GM23338 (cell line): ENCODE measurements around the gene PCSK4. TPM values are rescaled to one million over a fixed set of nuclear protein-coding genes. Genes with fewer than 3 reads are reported as not detected.

Experiments used
- ATAC-seq: fragments of 200-7000 bp; cut with Tn5 transposase; 3 replicates; pipeline ENCODE4 v1.9.1; 2020
- DNase-seq: peaks from one replicate; pipeline ENCODE4 v3.0.0-alpha.2; 2015; ENCODE audit warnings: low spot score
- H2AFZ ChIP-seq: fragments of 200-600 bp; sonication (generic); 2 replicates; pipeline ENCODE4 v1.8.0; 2016; ENCODE audit warnings: antibody characterized with exemption, mild to moderate bottlenecking, moderate library complexity
- H3F3A ChIP-seq: fragments of 200-600 bp; sonication (generic); replicated peaks from 2 replicates; pipeline ENCODE4 v1.8.0; 2017; ENCODE audit warnings: antibody characterized with exemption, mixed run types, low read depth
- H3K27ac ChIP-seq: fragments of 200-600 bp; sonication (generic); 2 replicates; pipeline ENCODE4 v1.6.1; 2016; ENCODE audit warnings: low read depth
- H3K27me3 ChIP-seq: fragments of 200-600 bp; sonication (generic); 2 replicates; pipeline ENCODE4 v1.8.0; 2016; ENCODE audit warnings: mild to moderate bottlenecking, mixed run types, moderate library complexity; ENCODE audit not compliant: insufficient read depth
- H3K36me3 ChIP-seq: fragments of 200-600 bp; sonication (generic); 2 replicates; pipeline ENCODE4 v1.8.0; 2016; ENCODE audit warnings: mild to moderate bottlenecking; ENCODE audit not compliant: insufficient read depth
- H3K4me1 ChIP-seq: fragments of 200-600 bp; sonication (generic); 2 replicates; pipeline ENCODE4 v1.8.0; 2016; ENCODE audit warnings: mild to moderate bottlenecking, moderate library complexity; ENCODE audit not compliant: insufficient read depth
- H3K4me2 ChIP-seq: fragments of 200-600 bp; sonication (generic); 2 replicates; pipeline ENCODE4 v1.7.1; 2017; ENCODE audit warnings: mixed run types
- H3K4me3 ChIP-seq: fragments of 200-600 bp; sonication (generic); 2 replicates; pipeline ENCODE4 v1.6.1; 2016; ENCODE audit warnings: mixed run types
- H3K79me2 ChIP-seq: fragments of 200-600 bp; sonication (generic); replicated peaks from 2 replicates; pipeline ENCODE4 v1.8.0; 2017; ENCODE audit warnings: mild to moderate bottlenecking; ENCODE audit not compliant: insufficient read depth
- H3K9me2 ChIP-seq: fragments of 200-600 bp; sonication (generic); 2 replicates; pipeline ENCODE4 v1.8.0; 2017; ENCODE audit not compliant: insufficient read depth
- H4K20me1 ChIP-seq: fragments of 200-600 bp; sonication (generic); replicated peaks from 2 replicates; pipeline ENCODE4 v1.8.0; 2017; ENCODE audit warnings: mild to moderate bottlenecking; ENCODE audit not compliant: insufficient read depth
- H3K27ac Mint-ChIP-seq: 2 replicates; pipeline ENCODE4 v1.8.0; 2020; ENCODE audit warnings: inconsistent platforms, mild to moderate bottlenecking, moderate library complexity, mixed read lengths
- H3K27me3 Mint-ChIP-seq: 3 replicates; pipeline ENCODE4 v1.8.0; 2022; ENCODE audit warnings: low read depth, mild to moderate bottlenecking, moderate library complexity, mixed read lengths, inconsistent platforms; ENCODE audit not compliant: insufficient read depth, poor library complexity
- H3K36me3 Mint-ChIP-seq: 3 replicates; pipeline ENCODE4 v1.8.0; 2021; ENCODE audit warnings: low read depth, mild to moderate bottlenecking, inconsistent platforms, moderate library complexity, mixed read lengths
- H3K4me1 Mint-ChIP-seq: 3 replicates; pipeline ENCODE4 v1.8.0; 2020; ENCODE audit warnings: mild to moderate bottlenecking, inconsistent platforms, mixed read lengths
- H3K4me3 Mint-ChIP-seq: 3 replicates; pipeline ENCODE4 v1.8.0; 2021; ENCODE audit warnings: moderate library complexity, mild to moderate bottlenecking, inconsistent platforms, mixed read lengths
- H3K9me3 Mint-ChIP-seq: 3 replicates; pipeline ENCODE4 v1.8.0; 2020; ENCODE audit warnings: moderate library complexity, mild to moderate bottlenecking, inconsistent platforms, mixed read lengths
- EZH2 ChIP-seq: fragments of 200-600 bp; sonication (generic); IDR thresholded peaks from one replicate; pipeline ENCODE4 v1.8.0; 2017; ENCODE audit warnings: antibody characterized with exemption, mild to moderate bottlenecking, low read depth; ENCODE audit not compliant: unreplicated experiment
- EZH2phosphoT487 ChIP-seq: fragments of 200-600 bp; sonication (generic); IDR thresholded peaks from one replicate; pipeline ENCODE4 v1.8.1; 2018; ENCODE audit warnings: antibody characterized with exemption; ENCODE audit not compliant: unreplicated experiment
- JUNB ChIP-seq: IDR thresholded peaks from one replicate; pipeline ENCODE4 v1.6.1; 2016; ENCODE audit warnings: antibody characterized with exemption; ENCODE audit not compliant: unreplicated experiment
- NANOG ChIP-seq: IDR thresholded peaks from 2 replicates; pipeline ENCODE4 v1.6.1; 2016; ENCODE audit warnings: antibody characterized with exemption, borderline replicate concordance
- POLR2AphosphoS5 ChIP-seq: IDR thresholded peaks from 2 replicates; pipeline ENCODE4 v1.6.1; 2016; ENCODE audit warnings: antibody characterized with exemption, low read depth
- ZNF331 ChIP-seq: fragments of 250-450 bp; sonication (Bioruptor Pico); IDR thresholded peaks from 2 replicates; pipeline ENCODE4 v1.5.0; 2020; ENCODE audit warnings: low read depth, mild to moderate bottlenecking, moderate library complexity
- polyA plus RNA-seq: library from polyadenylated mRNA; unstranded; fragments of >200 nt; fragmentation: Nextera tagmentation; extraction: Ambion mirVana; gene quantifications from 2 replicates; pipeline ENCODE4 v1.2.1, GENCODE V29; 2016
- total RNA-seq: library from RNA; depleted of rRNA; stranded (reverse); fragments of >200 nt; shearing (Covaris generic); gene quantifications from 2 replicates; pipeline ENCODE4 v1.2.3, GENCODE V29; 2014
- TF ChIP-seq, protein P1 (sequence below): IDR thresholded peaks from one replicate; pipeline ENCODE4 v1.6.1; 2018; ENCODE audit warnings: antibody characterized with exemption; ENCODE audit not compliant: unreplicated experiment
- TF ChIP-seq, protein P2 (sequence below): IDR thresholded peaks from 2 replicates; pipeline ENCODE4 v1.6.1; 2016; ENCODE audit warnings: antibody characterized with exemption

The PCSK4 gene
- total and polyA plus RNA-seq, 2 experiments from 2014 or later, result 3.8 to 15.1 TPM

DNA sequence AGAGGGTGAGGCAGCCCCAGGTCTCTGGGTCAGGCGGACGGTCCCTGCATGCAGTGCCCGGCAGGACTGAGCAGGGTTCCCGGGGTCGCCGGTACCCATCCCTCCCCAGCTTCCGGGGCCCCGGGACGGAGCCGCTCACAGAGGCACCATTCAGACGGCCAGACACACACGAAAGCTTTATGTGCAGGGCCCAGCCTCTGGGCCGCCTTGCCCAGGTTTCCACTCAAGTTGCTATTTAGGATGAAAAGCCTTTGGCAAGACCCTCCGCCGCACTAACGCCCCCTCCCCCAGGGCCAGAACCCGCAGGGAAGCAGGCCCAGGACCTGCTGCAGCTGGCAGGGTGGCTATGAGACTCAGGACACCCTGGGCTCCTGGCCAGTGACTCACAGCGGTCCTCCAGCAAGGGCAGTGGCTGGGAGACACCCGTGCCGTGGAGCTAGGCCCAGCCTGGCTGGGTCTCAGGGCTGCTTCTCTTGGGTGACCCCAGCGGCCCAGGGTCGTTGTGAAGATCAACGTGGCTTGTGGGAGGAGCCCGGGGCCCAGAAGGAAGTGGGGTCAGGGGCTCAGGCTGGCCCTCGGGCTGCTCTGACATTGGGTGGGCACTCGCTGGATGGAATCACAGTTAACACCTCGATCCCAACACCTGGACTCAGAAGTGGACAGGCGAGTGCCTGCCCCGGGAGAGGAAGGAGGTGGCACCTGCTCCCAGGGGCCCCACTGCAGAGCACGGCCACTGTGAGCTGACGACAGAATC, 16.0 kb downstream of the PCSK4 start (continued):
- no peak for TF ChIP-seq EZH2
- TF ChIP-seq EZH2phosphoT487, result no peak

GRCh38 chr19:1473085-1473851, 16.9 kb downstream of the PCSK4 start:
- H3K27ac Mint-ChIP-seq, result no peak overlapping the region
- H3K4me3 Mint-ChIP-seq, result no peak overlapping the region

GRCh38 chr19:1472231-1473084, 17.7 kb downstream of the PCSK4 start:
- Mint-ChIP-seq H3K4me3 (no peak overlapping the region), H3K4me1 (peaks cover 9% of the 10 kb centered on the region; the same call in 2 of the 3 replicates), H3K27ac (no peak overlapping the region), H3K36me3 (peaks cover 5% of the 10 kb centered on the region; the same call in 2 of the 3 replicates), H3K27me3 (peaks cover 42% of the 10 kb centered on the region), H3K9me3 (0 out of 3 replicates have a peak, but pooled peaks cover 3% of the 10 kb centered on the region)
- Histone ChIP-seq H3K79me2 (peaks cover 7% of the 10 kb centered on the region), H3K27me3 (peaks cover 57% of the 10 kb centered on the region), H3K36me3 (0 out of 2 replicates have a peak, but pooled peaks cover 4% of the 10 kb centered on the region), H3K4me1 (peaks cover 6% of the 10 kb centered on the region; the same call in 1 of the 2 replicates), H3K4me3 (no peak overlapping the region), H3K9me2 (no peaks in the 10 kb centered on the region), H4K20me1 (peaks cover 24% of the 10 kb centered on the region), H3F3A (peaks cover 20% of the 10 kb centered on the region), H3K4me2 (no peak overlapping the region; the same call in 1 of the 2 replicates), H2AFZ (no peak overlapping the region), H3K27ac (no peak overlapping the region)
- DNase-seq, result no peak
- ATAC-seq, result no peak
- TF ChIP-seq POLR2AphosphoS5 (no peak), NANOG (no peak), EZH2phosphoT487 (no peak), ZNF331 (no peak)
- TF ChIP-seq, protein P1, sequence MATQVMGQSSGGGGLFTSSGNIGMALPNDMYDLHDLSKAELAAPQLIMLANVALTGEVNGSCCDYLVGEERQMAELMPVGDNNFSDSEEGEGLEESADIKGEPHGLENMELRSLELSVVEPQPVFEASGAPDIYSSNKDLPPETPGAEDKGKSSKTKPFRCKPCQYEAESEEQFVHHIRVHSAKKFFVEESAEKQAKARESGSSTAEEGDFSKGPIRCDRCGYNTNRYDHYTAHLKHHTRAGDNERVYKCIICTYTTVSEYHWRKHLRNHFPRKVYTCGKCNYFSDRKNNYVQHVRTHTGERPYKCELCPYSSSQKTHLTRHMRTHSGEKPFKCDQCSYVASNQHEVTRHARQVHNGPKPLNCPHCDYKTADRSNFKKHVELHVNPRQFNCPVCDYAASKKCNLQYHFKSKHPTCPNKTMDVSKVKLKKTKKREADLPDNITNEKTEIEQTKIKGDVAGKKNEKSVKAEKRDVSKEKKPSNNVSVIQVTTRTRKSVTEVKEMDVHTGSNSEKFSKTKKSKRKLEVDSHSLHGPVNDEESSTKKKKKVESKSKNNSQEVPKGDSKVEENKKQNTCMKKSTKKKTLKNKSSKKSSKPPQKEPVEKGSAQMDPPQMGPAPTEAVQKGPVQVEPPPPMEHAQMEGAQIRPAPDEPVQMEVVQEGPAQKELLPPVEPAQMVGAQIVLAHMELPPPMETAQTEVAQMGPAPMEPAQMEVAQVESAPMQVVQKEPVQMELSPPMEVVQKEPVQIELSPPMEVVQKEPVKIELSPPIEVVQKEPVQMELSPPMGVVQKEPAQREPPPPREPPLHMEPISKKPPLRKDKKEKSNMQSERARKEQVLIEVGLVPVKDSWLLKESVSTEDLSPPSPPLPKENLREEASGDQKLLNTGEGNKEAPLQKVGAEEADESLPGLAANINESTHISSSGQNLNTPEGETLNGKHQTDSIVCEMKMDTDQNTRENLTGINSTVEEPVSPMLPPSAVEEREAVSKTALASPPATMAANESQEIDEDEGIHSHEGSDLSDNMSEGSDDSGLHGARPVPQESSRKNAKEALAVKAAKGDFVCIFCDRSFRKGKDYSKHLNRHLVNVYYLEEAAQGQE, result no peak

More at GRCh38 chr19:1473085-1473851, 16.9 kb downstream of the PCSK4 start:
- Mint-ChIP-seq H3K9me3 (0 out of 3 replicates have a peak, but pooled peaks cover 3% of the 10 kb centered on the region), H3K4me1 (peaks cover 10% of the 10 kb centered on the region; the same call in 2 of the 3 replicates), H3K36me3 (peaks cover 6% of the 10 kb centered on the region; the same call in 2 of the 3 replicates), H3K27me3 (peaks cover 41% of the 10 kb centered on the region)
- peaks cover 16% of the 10 kb centered on the region for H3K79me2 ChIP-seq
- H3K36me3 ChIP-seq, result 0 out of 2 replicates have a peak, but pooled peaks cover 5% of the 10 kb centered on the region
- peaks cover 9% of the 10 kb centered on the region; the same call in 1 of the 2 replicates for H3K4me1 ChIP-seq
- H3K9me2 ChIP-seq, result no peaks in the 10 kb centered on the region
- DNase-seq, result no peak
- no peak overlapping the region for H3K4me3 ChIP-seq
- TF ChIP-seq JUNB, result no peak
- TF ChIP-seq EZH2phosphoT487, result no peak
- TF ChIP-seq POLR2AphosphoS5, result peak; percentile 31; the same call in 1 of the 2 replicates
- TF ChIP-seq, protein P2, sequence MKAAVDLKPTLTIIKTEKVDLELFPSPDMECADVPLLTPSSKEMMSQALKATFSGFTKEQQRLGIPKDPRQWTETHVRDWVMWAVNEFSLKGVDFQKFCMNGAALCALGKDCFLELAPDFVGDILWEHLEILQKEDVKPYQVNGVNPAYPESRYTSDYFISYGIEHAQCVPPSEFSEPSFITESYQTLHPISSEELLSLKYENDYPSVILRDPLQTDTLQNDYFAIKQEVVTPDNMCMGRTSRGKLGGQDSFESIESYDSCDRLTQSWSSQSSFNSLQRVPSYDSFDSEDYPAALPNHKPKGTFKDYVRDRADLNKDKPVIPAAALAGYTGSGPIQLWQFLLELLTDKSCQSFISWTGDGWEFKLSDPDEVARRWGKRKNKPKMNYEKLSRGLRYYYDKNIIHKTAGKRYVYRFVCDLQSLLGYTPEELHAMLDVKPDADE, result no peak
- H4K20me1 ChIP-seq, result peaks cover 30% of the 10 kb centered on the region
- H3K27ac ChIP-seq, result no peak overlapping the region
- H2AFZ ChIP-seq, result no peak overlapping the region
- ATAC-seq, result no peak
- peaks cover 24% of the 10 kb centered on the region for H3F3A ChIP-seq
- peaks cover 49% of the 10 kb centered on the region for H3K27me3 ChIP-seq
- H3K4me2 ChIP-seq, result no peak overlapping the region
